ENCODE data around the gene SMAD5. TPM values are rescaled to one million over a fixed set of nuclear protein-coding genes. Genes with fewer than 3 reads are reported as not detected.

Gene SMAD5
- total RNA-seq, 4 donors from 2014 or later, result 51.8 to 122 (median 63.3) TPM

DNA sequence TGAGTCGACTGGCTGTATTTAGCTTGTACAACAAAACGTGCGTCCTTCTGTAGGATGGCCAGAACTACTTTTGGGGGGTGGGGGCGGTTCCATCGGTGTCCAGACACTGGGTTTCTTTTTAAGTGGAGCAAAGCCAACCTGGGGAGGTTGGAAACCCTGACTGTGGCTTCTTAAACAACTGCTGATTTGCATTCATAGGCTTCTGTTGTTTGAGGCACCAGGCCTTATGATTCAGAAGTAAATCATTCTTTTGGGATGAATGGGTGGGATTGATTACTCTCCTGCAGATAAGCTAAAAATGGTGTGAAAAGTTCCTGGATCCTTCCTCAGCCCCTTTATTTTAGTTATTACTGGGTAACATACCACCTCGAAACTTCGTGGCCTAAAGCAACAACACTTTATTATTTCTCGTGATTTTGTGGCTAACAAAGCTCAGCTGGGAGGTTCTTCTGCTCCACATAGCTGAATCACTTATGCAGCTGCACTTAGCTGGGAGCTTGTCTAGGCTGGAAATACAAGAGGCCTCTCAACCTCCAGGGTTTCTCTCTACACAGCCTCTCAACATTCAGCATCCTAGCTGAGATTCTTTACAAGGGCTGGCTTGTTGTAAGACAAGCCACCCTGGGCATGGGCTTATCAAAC, 72.5 kb downstream of the SMAD5 start:
- Histone ChIP-seq H3K4me1 (no peaks in the 10 kb centered on the region), H3K9me3 (no peaks in the 10 kb centered on the region), H3K27me3 (no peaks in the 10 kb centered on the region), H3K4me3 (replicated peaks in 1 of 3) (no peak overlapping the region), H3K36me3 (no peaks in the 10 kb centered on the region), H3K27ac (no peak overlapping the region)
- intact Hi-C loops (cut with DNase I), result no loop called here
- WGBS, 2 donors, result 90 to 92% methylated on average over 8 of the region's 8 CpGs
- TF ChIP-seq POLR2A (IDR thresholded peaks at IDR 0.05) (no peak), CTCF (IDR thresholded peaks at IDR 0.05) (no peak)
- no peak for DNase-seq

GRCh38 chr5:136205941-136206340, 73.3 kb downstream of the SMAD5 start:
- TF ChIP-seq POLR2A (IDR thresholded peaks at IDR 0.05) (no peak), CTCF (IDR thresholded peaks at IDR 0.05) (no peak)
- Histone ChIP-seq H3K4me1 (no peaks in the 10 kb centered on the region), H3K9me3 (no peaks in the 10 kb centered on the region), H3K27me3 (no peaks in the 10 kb centered on the region), H3K4me3 (replicated peaks in 1 of 3) (no peak overlapping the region), H3K27ac (no peak overlapping the region), H3K36me3 (no peaks in the 10 kb centered on the region)
- intact Hi-C loops (cut with DNase I), result no loop called here
- no peak for DNase-seq
- 85 to 92% methylated on average over 4 of the region's 4 CpGs for WGBS, 2 donors

DNA sequence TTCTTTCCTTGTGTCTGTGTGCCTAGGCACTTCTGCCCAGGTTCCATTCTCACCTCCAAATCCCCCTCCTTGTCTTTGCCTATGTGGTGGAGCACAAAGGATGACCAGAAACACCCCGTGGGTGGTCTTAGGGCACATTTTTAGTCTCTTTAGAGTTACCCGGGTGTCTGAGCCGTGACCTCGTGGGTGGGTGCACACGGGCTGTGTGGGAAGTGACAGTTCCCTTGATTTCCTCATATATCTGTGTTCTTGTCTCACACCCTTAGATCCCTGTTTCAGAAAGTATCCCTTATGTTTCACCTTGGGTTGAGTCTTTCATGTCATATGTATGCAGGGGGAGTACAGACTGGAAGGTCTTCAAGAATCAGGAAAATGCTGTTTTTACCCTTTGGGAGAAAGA, 73.7 kb downstream of the SMAD5 start:
- intact Hi-C loops (cut with DNase I), result no loop called here
- Histone ChIP-seq H3K27me3 (no peaks in the 10 kb centered on the region), H3K9me3 (no peaks in the 10 kb centered on the region), H3K27ac (no peak overlapping the region), H3K4me3 (replicated peaks in 1 of 3) (no peak overlapping the region), H3K4me1 (no peaks in the 10 kb centered on the region), H3K36me3 (no peaks in the 10 kb centered on the region)
- TF ChIP-seq CTCF (IDR thresholded peaks at IDR 0.05), result no peak
- 78 to 85% methylated on average over 5 of the region's 5 CpGs for WGBS, 2 donors
- DNase-seq, result no peak

- no peaks in the 10 kb centered on the region for H3K36me3 ChIP-seq
- no peak overlapping the region for H3K4me3 ChIP-seq (replicated peaks in 1 of 3)
- intact Hi-C loops (cut with DNase I), result no loop called here
- DNase-seq, result no peak
- no peaks in the 10 kb centered on the region for H3K27me3 ChIP-seq
- H3K9me3 ChIP-seq, result no peaks in the 10 kb centered on the region
- no peaks in the 10 kb centered on the region for H3K4me1 ChIP-seq
- H3K27ac ChIP-seq, result no peak overlapping the region
- WGBS, 2 donors, result 92 to 95% methylated on average over 5 to 7 of the region's 7 CpGs
- TF ChIP-seq CTCF (IDR thresholded peaks at IDR 0.05) (no peak), POLR2A (IDR thresholded peaks at IDR 0.05) (no peak)
Observed at GRCh38 chr5:136207631-136208030, 75.0 kb downstream of the SMAD5 start.

DNA sequence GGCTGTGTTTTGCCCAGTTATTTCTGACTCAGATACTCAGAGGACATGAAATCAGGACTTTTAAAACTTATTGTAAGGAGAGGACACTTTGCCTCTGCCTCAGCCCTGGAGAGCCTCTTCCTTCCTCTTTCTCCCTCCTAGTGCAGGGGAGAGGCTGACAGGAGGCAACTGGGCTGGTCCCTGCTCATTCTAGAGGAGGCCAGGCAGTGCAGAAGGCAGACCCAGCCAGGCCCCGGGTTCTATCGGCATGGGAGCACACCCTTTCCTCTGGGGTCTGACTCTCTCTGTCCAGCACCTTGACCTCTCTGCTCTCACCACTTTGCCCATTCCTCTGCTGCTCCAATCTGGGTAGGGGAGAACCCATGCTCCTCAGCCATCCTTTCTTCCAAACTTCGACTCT, 76.3 kb downstream of the SMAD5 start:
- no peaks in the 10 kb centered on the region for H3K4me1 ChIP-seq
- no peaks in the 10 kb centered on the region for H3K27me3 ChIP-seq
- no peak for DNase-seq
- 66 to 70% methylated on average over 3 of the region's 3 CpGs for WGBS, 2 donors
- intact Hi-C loops (cut with DNase I), result no loop called here
- H3K27ac ChIP-seq, result no peak overlapping the region
- TF ChIP-seq CTCF (IDR thresholded peaks at IDR 0.05), result no peak
- H3K4me3 ChIP-seq (replicated peaks in 1 of 3), result no peak overlapping the region
- no peaks in the 10 kb centered on the region for H3K9me3 ChIP-seq
- H3K36me3 ChIP-seq, result no peaks in the 10 kb centered on the region

All from thyroid gland (tissue), 4 donors.